ENCODE measurements around the gene USP20. TPM values are rescaled to one million over a fixed set of nuclear protein-coding genes. Genes with fewer than 3 reads are reported as not detected.
A peak's percentile ranks its signal among the peaks of the same experiment; 100 is the strongest.

The USP20 gene
- total RNA-seq, 2 donors from 2014 or later, result 14.5 to 23.4 TPM

DNA sequence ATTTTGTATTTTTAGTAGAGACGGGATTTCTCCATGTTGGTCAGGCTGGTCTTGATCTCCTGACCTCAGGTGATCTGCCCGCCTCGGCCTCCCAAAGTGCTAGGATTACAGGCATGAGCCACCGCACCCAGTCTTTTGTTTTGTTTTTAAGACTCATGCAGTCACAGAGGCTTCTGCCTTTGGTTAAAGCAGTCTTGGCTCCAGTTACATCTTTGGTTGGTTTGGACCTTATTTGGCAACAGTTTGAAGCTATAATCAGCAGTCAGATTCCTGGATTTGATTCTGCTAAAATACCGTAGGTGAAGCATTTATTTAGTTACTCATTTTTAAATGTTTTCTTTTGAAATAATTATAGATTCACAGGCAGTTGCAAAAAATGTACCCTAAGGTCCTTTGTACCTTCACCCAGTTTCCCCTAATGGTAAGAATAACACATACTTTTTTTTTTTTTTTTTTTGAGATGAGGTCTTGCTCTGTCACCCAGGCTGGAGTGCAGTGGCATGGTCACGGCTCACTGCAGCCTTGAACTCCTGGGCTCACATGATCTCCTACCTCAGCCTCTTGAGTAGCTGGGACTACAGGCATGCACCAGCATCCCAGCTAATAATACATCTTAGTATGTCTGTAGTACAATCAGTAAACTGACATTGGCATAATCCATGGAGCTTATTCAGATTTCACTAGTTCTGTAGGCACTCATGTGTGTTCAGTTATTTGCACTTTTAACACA, 15.7 kb downstream of the USP20 start:
- intact Hi-C loops (cut with DNase I), result no loop called here
- H3K9me3 ChIP-seq, result no peaks in the 10 kb centered on the region
- 85 to 87% methylated on average over 6 of the region's 6 CpGs for WGBS, 2 donors
- H3K4me1 ChIP-seq, result no peaks in the 10 kb centered on the region
- H3K27me3 ChIP-seq, result no peaks in the 10 kb centered on the region
- H3K36me3 ChIP-seq (replicated peaks in 1 of 2; ENCODE audit: insufficient read depth in 1 of 2, low read depth in 2 of 2), result peaks cover 0 to 19% of the 10 kb centered on the region in 2 donors
- TF ChIP-seq, protein P1, sequence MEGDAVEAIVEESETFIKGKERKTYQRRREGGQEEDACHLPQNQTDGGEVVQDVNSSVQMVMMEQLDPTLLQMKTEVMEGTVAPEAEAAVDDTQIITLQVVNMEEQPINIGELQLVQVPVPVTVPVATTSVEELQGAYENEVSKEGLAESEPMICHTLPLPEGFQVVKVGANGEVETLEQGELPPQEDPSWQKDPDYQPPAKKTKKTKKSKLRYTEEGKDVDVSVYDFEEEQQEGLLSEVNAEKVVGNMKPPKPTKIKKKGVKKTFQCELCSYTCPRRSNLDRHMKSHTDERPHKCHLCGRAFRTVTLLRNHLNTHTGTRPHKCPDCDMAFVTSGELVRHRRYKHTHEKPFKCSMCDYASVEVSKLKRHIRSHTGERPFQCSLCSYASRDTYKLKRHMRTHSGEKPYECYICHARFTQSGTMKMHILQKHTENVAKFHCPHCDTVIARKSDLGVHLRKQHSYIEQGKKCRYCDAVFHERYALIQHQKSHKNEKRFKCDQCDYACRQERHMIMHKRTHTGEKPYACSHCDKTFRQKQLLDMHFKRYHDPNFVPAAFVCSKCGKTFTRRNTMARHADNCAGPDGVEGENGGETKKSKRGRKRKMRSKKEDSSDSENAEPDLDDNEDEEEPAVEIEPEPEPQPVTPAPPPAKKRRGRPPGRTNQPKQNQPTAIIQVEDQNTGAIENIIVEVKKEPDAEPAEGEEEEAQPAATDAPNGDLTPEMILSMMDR (IDR thresholded peaks at IDR 0.05), result no peak
- TF ChIP-seq POLR2A (IDR thresholded peaks at IDR 0.05), result no peak
- ATAC-seq, result no peak
- H3K4me3 ChIP-seq, result no peak overlapping the region
- no peak for DNase-seq
- H3K27ac ChIP-seq, result no peak overlapping the region

DNA sequence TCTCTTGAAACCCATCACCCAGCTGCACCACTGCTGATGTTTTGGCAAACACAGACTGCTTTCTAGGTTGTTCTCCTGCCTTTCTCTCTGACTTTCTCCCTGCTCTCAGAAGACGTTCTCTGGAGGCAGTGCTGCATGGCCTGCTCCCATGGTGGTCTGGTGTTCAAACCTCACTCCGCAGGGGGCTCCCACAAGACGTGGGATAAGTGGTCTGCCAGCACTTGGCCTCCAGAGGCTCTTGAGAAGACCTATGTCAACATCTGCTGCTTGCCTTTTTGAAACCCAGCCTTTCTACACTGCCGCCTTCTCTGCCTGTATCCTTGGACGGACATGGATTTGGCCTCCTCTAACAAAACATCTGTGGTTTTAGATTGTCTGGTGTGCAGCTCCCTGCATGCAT, 16.6 kb downstream of the USP20 start:
- TF ChIP-seq, protein P1 (IDR thresholded peaks at IDR 0.05), result no peak
- TF ChIP-seq POLR2A (IDR thresholded peaks at IDR 0.05), result no peak
- no peaks in the 10 kb centered on the region for H3K9me3 ChIP-seq
- no peaks in the 10 kb centered on the region for H3K27me3 ChIP-seq
- WGBS, 2 donors, result 72 to 79% methylated on average over 5 of the region's 5 CpGs
- ATAC-seq, result no peak
- no peak overlapping the region for H3K4me3 ChIP-seq
- intact Hi-C loops (cut with DNase I), result no loop called here
- DNase-seq, result no peak
- no peak overlapping the region for H3K27ac ChIP-seq
- H3K36me3 ChIP-seq (replicated peaks in 1 of 2; ENCODE audit: insufficient read depth in 1 of 2, low read depth in 2 of 2), result peaks cover 0 to 19% of the 10 kb centered on the region in 2 donors
- no peaks in the 10 kb centered on the region for H3K4me1 ChIP-seq

DNA sequence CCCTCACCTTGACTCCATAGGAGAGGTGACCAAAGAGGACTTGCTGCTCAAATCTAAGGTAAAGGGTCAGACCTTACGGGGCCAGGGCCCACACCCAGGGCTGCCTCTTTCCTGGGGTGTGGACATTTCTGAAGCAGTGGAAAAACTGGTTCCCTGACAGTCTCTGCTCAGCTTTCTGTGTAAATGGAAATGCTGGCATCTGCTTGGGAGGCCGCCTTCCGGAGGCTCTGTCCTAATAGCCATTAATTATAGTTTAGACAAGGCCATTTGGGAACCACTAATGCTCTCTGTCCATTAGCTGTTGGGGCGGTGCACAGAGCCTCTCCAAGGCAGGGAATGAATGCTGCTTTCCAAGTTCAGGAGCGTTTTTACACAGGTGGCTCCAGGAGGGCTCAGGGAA, 17.3 kb downstream of the USP20 start:
- DNase-seq (peak in 1 of 4 donors; percentile 25), ATAC-seq (no peak)
- H3K9me3 ChIP-seq, result no peaks in the 10 kb centered on the region
- TF ChIP-seq POLR2A (IDR thresholded peaks at IDR 0.05), result no peak
- TF ChIP-seq, protein P1 (IDR thresholded peaks at IDR 0.05), result no peak
- intact Hi-C loops (cut with DNase I), result no loop called here
- no peaks in the 10 kb centered on the region for H3K4me1 ChIP-seq
- H3K4me3 ChIP-seq, result no peak overlapping the region
- H3K27me3 ChIP-seq, result no peaks in the 10 kb centered on the region
- 63 to 76% methylated on average over 4 to 5 of the region's 5 CpGs for WGBS, 2 donors
- no peak overlapping the region for H3K27ac ChIP-seq
- H3K36me3 ChIP-seq (replicated peaks in 1 of 2; ENCODE audit: insufficient read depth in 1 of 2, low read depth in 2 of 2), result peaks cover 0 to 19% of the 10 kb centered on the region in 2 donors

DNA sequence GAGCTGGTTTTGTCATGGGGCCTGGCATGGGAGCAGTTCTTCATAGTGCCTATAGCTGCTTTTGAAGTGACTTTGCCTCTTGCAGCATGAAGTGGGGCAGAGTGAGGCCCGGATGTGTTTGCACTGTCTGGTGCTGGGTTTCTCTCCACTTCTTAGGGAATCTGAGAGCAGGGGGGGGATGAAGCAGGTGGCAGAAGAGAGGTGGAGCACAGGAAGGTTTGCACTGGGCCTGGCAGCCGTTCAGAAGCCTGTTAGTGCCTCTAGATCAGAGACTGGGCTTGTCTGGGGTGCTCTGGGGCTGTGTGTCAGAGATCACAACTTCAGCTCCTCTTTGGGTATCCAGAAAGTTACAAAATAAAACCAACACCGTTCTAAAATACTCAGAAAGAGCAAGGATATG, 18.4 kb downstream of the USP20 start:
- H3K27ac ChIP-seq, result no peak overlapping the region
- no peak overlapping the region for H3K4me3 ChIP-seq
- DNase-seq (no peak), ATAC-seq (no peak)
- WGBS, 2 donors, result 21 to 51% methylated on average over 3 of the region's 3 CpGs
- intact Hi-C loops (cut with DNase I), result no loop called here
- H3K9me3 ChIP-seq, result no peaks in the 10 kb centered on the region
- H3K4me1 ChIP-seq, result no peaks in the 10 kb centered on the region
- H3K36me3 ChIP-seq (replicated peaks in 1 of 2; ENCODE audit: insufficient read depth in 1 of 2, low read depth in 2 of 2), result peaks cover 0 to 19% of the 10 kb centered on the region in 2 donors
- TF ChIP-seq POLR2A (IDR thresholded peaks at IDR 0.05), result no peak
- TF ChIP-seq, protein P1 (IDR thresholded peaks at IDR 0.05), result no peak
- H3K27me3 ChIP-seq, result no peaks in the 10 kb centered on the region

DNA sequence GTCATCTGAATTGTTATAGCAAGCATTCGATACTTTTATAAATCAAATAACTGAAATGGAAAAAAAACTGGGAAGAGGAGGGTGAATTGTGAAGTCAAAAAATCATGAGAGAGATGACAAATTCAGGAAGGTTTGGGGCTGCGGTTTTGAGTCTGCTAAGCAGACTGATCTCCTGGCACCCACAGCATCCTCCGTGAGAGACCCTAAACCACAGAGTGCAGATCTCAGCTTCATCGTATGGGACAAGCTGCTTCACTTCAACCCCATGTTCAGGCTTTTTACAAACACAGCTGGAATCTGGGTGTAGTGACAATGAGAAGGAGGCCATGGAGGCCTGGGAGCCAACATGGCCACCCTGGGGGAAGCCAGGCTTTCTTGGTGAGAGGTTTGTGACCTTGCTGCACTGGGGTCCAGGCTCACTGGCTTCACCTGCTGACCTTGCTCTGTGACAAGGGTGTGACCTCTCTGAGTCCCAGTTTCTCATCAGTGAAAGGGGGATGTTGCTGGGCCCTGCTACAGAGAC, 19.4 kb downstream of the USP20 start:
- H3K4me1 ChIP-seq, result no peaks in the 10 kb centered on the region
- H3K9me3 ChIP-seq, result no peaks in the 10 kb centered on the region
- ATAC-seq (no peak), DNase-seq (no peak)
- peaks cover 0 to 19% of the 10 kb centered on the region in 2 donors for H3K36me3 ChIP-seq (replicated peaks in 1 of 2; ENCODE audit: insufficient read depth in 1 of 2, low read depth in 2 of 2)
- H3K4me3 ChIP-seq, result no peak overlapping the region
- no peak overlapping the region for H3K27ac ChIP-seq
- no peaks in the 10 kb centered on the region for H3K27me3 ChIP-seq
- intact Hi-C loops (cut with DNase I), result no loop called here
- no peak for TF ChIP-seq POLR2A (IDR thresholded peaks at IDR 0.05)
- TF ChIP-seq, protein P1 (IDR thresholded peaks at IDR 0.05), result no peak
- WGBS, 2 donors, result 83 to 100% methylated on average over 4 of the region's 4 CpGs
